H1 (cell line): ENCODE data around the gene PRR27. TPM values are rescaled to one million over a fixed set of nuclear protein-coding genes. Genes with fewer than 3 reads are reported as not detected.

ENCODE experiments used
- CTCF ChIA-PET: fragments of 300-600 bp; sonication (Branson Sonifier 250); formaldehyde crosslinking; loops from one replicate; lab custom pipeline; 2021; ENCODE audit not compliant: partially characterized antibody; lab: Charles Lee
- POLR2A ChIA-PET: fragments of 300-600 bp; sonication (Branson Sonifier 250); formaldehyde crosslinking; loops from one replicate; lab custom pipeline; 2021; ENCODE audit warnings: inconsistent platforms; ENCODE audit not compliant: partially characterized antibody; lab: Charles Lee
- DNase-seq, 2 experiments: peaks; one replicate each; pipeline versions ENCODE4 v3.0.0 to v3.0.0-alpha.2; 2010 to 2022; ENCODE audit warnings: low spot score in 2 of 2, low read depth in 1 of 2, mixed read lengths in 1 of 2
- FAIRE-seq: peaks from 2 replicates; lab custom pipeline; 2011; peaks lifted over from hg19 to GRCh38; lab: Jason Lieb, UNC
- H2AFZ ChIP-seq: 2 replicates; pipeline ENCODE4 v1.8.1; 2012; ENCODE audit warnings: low read length, inconsistent platforms
- H2AK5ac ChIP-seq: 2 replicates; pipeline ENCODE4 v1.6.1; 2013; ENCODE audit warnings: low read depth, low read length
- H2BK120ac ChIP-seq: replicated peaks from 2 replicates; pipeline ENCODE3; 2013; ENCODE audit warnings: low read depth, low read length, inconsistent platforms
- H2BK12ac ChIP-seq: 2 replicates; pipeline ENCODE4 v1.6.1; 2013; ENCODE audit warnings: low read depth, low read length
- H2BK15ac ChIP-seq: 2 replicates; pipeline ENCODE4 v1.6.1; 2013; ENCODE audit warnings: low read length
- H2BK20ac ChIP-seq: 2 replicates; pipeline ENCODE4 v1.6.1; 2013; ENCODE audit warnings: low read length
- H2BK5ac ChIP-seq: 2 replicates; pipeline ENCODE4 v1.6.1; 2013; ENCODE audit warnings: low read depth, low read length
- H3K14ac ChIP-seq: 2 replicates; pipeline ENCODE4 v1.6.1; 2013; ENCODE audit warnings: inconsistent platforms; ENCODE audit not compliant: insufficient read length
- H3K18ac ChIP-seq: 2 replicates; pipeline ENCODE4 v1.6.1; 2013; ENCODE audit warnings: low read length; ENCODE audit errors: extremely low read depth
- H3K23ac ChIP-seq: 2 replicates; pipeline ENCODE4 v1.6.1; 2013; ENCODE audit warnings: inconsistent platforms; ENCODE audit not compliant: insufficient read length
- H3K23me2 ChIP-seq: 2 replicates; pipeline ENCODE4 v1.6.1; 2013; ENCODE audit warnings: low read depth, low read length
- H3K27ac ChIP-seq: 2 replicates; pipeline ENCODE4 v1.6.1; 2011; ENCODE audit warnings: low read depth, low read length, inconsistent platforms
- H3K27me3 ChIP-seq, 4 experiments: replicated peaks in 1 of 4; 1 replicate in 1 of 4; 2 replicates in 3 of 4; pipeline versions ENCODE4 v1.6.1 to v1.8.1; 2011 to 2013; ENCODE audit warnings: low read length in 3 of 4, mild to moderate bottlenecking in 3 of 4, inconsistent platforms in 2 of 4, mixed read lengths in 2 of 4, moderate library complexity in 1 of 4; ENCODE audit not compliant: control insufficient read depth in 3 of 4, insufficient read depth in 3 of 4; ENCODE audit errors: extremely low read depth in 1 of 4
- H3K36me3 ChIP-seq, 4 experiments: 2 replicates each; pipeline versions ENCODE4 v1.6.1 to v1.8.1; 2011 to 2013; ENCODE audit warnings: mild to moderate bottlenecking in 4 of 4, low read length in 3 of 4, moderate library complexity in 2 of 4, control low read depth in 1 of 4, inconsistent platforms in 1 of 4; ENCODE audit not compliant: insufficient read depth in 4 of 4, control insufficient read depth in 2 of 4
- H3K4ac ChIP-seq: replicated peaks from 2 replicates; pipeline ENCODE3; 2013; ENCODE audit warnings: low read length, low read depth, mixed read lengths, inconsistent platforms; ENCODE audit not compliant: insufficient read length
- H3K4me1 ChIP-seq, 4 experiments: replicated peaks in 1 of 4; 1 replicate in 1 of 4; 2 replicates in 3 of 4; pipeline versions ENCODE4 v1.6.1 to v1.8.1; 2011 to 2013; ENCODE audit warnings: low read length in 3 of 4, inconsistent platforms in 2 of 4, mixed read lengths in 1 of 4; ENCODE audit not compliant: insufficient read depth in 4 of 4, control insufficient read depth in 3 of 4
- H3K4me2 ChIP-seq, 2 experiments: 2 replicates each; pipeline versions ENCODE4 v1.6.1 to v1.8.1; 2011 to 2013; ENCODE audit warnings: low read depth in 2 of 2, low read length in 2 of 2, control low read depth in 1 of 2, inconsistent platforms in 1 of 2, mild to moderate bottlenecking in 1 of 2; ENCODE audit not compliant: insufficient read depth in 1 of 2
- H3K4me3 ChIP-seq, 4 experiments: fragments of 200-600, 300-600 bp in 1 of 4; sonication (generic), shearing (Covaris generic), sonication (Bioruptor Twin) in 1 of 4; 2 replicates each; pipeline versions ENCODE4 v1.5.1 to v1.8.1; 2011 to 2016; ENCODE audit warnings: low read length in 4 of 4, low read depth in 3 of 4, control low read depth in 2 of 4, inconsistent platforms in 2 of 4, mild to moderate bottlenecking in 2 of 4, mixed read lengths in 1 of 4, moderate library complexity in 1 of 4; ENCODE audit not compliant: insufficient read depth in 2 of 4; ENCODE audit errors: extremely low read depth in 1 of 4
- H3K56ac ChIP-seq: replicated peaks from 2 replicates; pipeline ENCODE3; 2013; ENCODE audit warnings: low read depth, mild to moderate bottlenecking, mixed read lengths, low read length, inconsistent platforms; ENCODE audit not compliant: insufficient read length
- H3K79me1 ChIP-seq: 2 replicates; pipeline ENCODE4 v1.6.1; 2013; ENCODE audit warnings: low read depth, low read length, control low read depth
- H3K79me2 ChIP-seq, 2 experiments: 2 replicates each; pipeline versions ENCODE4 v1.6.1 to v1.8.1; 2012 to 2013; ENCODE audit warnings: low read length in 2 of 2, mild to moderate bottlenecking in 2 of 2, inconsistent platforms in 1 of 2; ENCODE audit not compliant: insufficient read depth in 2 of 2, control insufficient read depth in 1 of 2
- H3K9ac ChIP-seq, 4 experiments: replicated peaks in 1 of 4; 1 replicate in 1 of 4; 2 replicates in 3 of 4; pipeline versions ENCODE4 v1.6.1 to v1.8.1; 2011 to 2013; ENCODE audit warnings: low read depth in 3 of 4, low read length in 3 of 4, control low read depth in 2 of 4, mild to moderate bottlenecking in 2 of 4, moderate library complexity in 2 of 4, inconsistent platforms in 1 of 4; ENCODE audit errors: extremely low read depth in 1 of 4
- H3K9me3 ChIP-seq, 2 experiments: 2 replicates each; pipeline versions ENCODE4 v1.6.1 to v1.8.1; 2012 to 2013; ENCODE audit warnings: mild to moderate bottlenecking in 2 of 2, moderate library complexity in 2 of 2, control low read depth in 1 of 2, inconsistent platforms in 1 of 2, low read depth in 1 of 2, low read length in 1 of 2, mixed read lengths in 1 of 2; ENCODE audit not compliant: insufficient read depth in 2 of 2
- H4K20me1 ChIP-seq, 2 experiments: replicated peaks in 1 of 2; 2 replicates each; pipeline versions ENCODE3 to v1.8.1; 2011 to 2013; ENCODE audit warnings: inconsistent platforms in 2 of 2, low read length in 2 of 2, mild to moderate bottlenecking in 1 of 2; ENCODE audit not compliant: insufficient read depth in 2 of 2, control insufficient read depth in 1 of 2
- H4K5ac ChIP-seq: 2 replicates; pipeline ENCODE4 v1.6.1; 2013; ENCODE audit warnings: low read length, low read depth, mixed read lengths, inconsistent platforms; ENCODE audit not compliant: insufficient read length
- H4K8ac ChIP-seq: 2 replicates; pipeline ENCODE4 v1.8.0; 2013; ENCODE audit warnings: mild to moderate bottlenecking, moderate library complexity, low read length, inconsistent platforms; ENCODE audit not compliant: insufficient read depth; ENCODE audit errors: extremely low read depth
- H4K91ac ChIP-seq: replicated peaks from 2 replicates; pipeline ENCODE3; 2013; ENCODE audit warnings: low read length, mixed read lengths, inconsistent platforms; ENCODE audit not compliant: insufficient read length
- CEBPB ChIP-seq: IDR thresholded peaks from 2 replicates; pipeline ENCODE4 v1.6.1; 2012; ENCODE audit warnings: low read depth, low read length
- WGBS, 2 experiments: shearing (Covaris generic) in 1 of 2; methylation state at CpG; one replicate each; pipeline versions ENCODE4 v1.1.6 to v1.1.7; 2013 to 2015; ENCODE audit warnings: low lambda C conversion rate in 2 of 2, mixed read lengths in 2 of 2, inconsistent platforms in 1 of 2, low coverage in 1 of 2, missing lambda C conversion rate in 1 of 2; ENCODE audit not compliant: insufficient replicate concordance in 2 of 2, insufficient coverage in 1 of 2, insufficient read length in 1 of 2; ENCODE audit errors: extremely low coverage in 1 of 2, missing lambda C conversion rate in 1 of 2; 5-methylcytosine and 5-hydroxymethylcytosine counted together
- polyA plus RNA-seq, 7 experiments: library from polyadenylated mRNA; depleted of rRNA in 3 of 7; stranded (reverse) in 5 of 7; unstranded in 2 of 7; fragments of >200 nt in 5 of 7; fragments of 200-250 nt in 2 of 7; gene quantifications; 1 replicate in 5 of 7; 2 replicates in 1 of 7; 4 replicates in 1 of 7; pipeline versions ENCODE4 v1.2.1 to v1.2.3, GENCODE V29; 2011 to 2013; ENCODE audit warnings: missing spikeins in 2 of 7, mixed read lengths in 2 of 7
- total RNA-seq: library from RNA; stranded (reverse); fragmentation: NEBNext Ultra II Directional; extraction: Animal tissue kit (Norgen Biotek cat#: 25700); gene quantifications from 2 replicates; pipeline ENCODE4 v1.2.1, GENCODE V29; 2021
- TF ChIP-seq, protein P1 (sequence below): IDR thresholded peaks from 2 replicates; pipeline ENCODE4 v1.6.1; 2012; ENCODE audit warnings: inconsistent platforms

Gene PRR27
- total and polyA plus RNA-seq, 2 of the 8 experiments (the other 6 are each of a cell fraction or from before 2014, with no cell fraction given) = not detected

DNA sequence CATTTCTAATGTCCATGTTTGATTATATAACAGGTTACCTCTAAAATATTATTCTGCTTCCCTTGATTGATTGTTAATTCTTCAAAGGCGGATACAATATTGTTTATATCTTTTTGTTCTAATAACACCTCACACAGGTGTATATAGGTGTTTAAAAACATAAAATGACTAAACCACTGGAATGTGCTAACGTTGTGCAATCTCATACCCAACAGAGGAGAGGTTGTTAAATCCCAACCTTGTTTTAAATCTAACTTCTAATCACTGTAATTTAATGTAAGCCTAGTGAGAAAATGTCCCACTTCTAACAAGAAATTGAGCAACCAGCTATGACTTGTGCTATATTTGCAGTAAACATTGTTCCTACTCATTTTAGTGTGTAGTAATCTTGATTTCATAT, 42.8 kb downstream of the PRR27 start:
- 92% methylated on average over 2 of the region's 2 CpGs; no CpG with 5 or more reads in 1 of the 2 experiments for WGBS, 2 experiments
- POLR2A ChIA-PET = no interaction called here

More for the DNA sequence above, 42.8 kb downstream of the PRR27 start:
- Histone ChIP-seq H3K4me1 (no peaks in the 10 kb centered on the region), H3K27me3 (no peaks in the 10 kb centered on the region), H3K9me3 (no peaks in the 10 kb centered on the region), H4K20me1 (no peaks in the 10 kb centered on the region), H3K79me2 (no peaks in the 10 kb centered on the region), H2AFZ (no peak overlapping the region), H3K4me2 (no peak overlapping the region), H4K91ac (no peak overlapping the region), H2BK15ac (no peak overlapping the region), H2AK5ac (no peak overlapping the region), H3K36me3 (no peaks in the 10 kb centered on the region), H3K14ac (no peak overlapping the region), H4K8ac (no peak overlapping the region), H3K4me3 (no peak overlapping the region), H2BK120ac (no peak overlapping the region), H2BK5ac (no peak overlapping the region), H2BK12ac (no peak overlapping the region), H3K27ac (no peak overlapping the region), H3K56ac (no peak overlapping the region), H3K79me1 (no peaks in the 10 kb centered on the region), H2BK20ac (no peak overlapping the region), H3K23ac (no peak overlapping the region), H4K5ac (no peak overlapping the region), H3K9ac (no peak overlapping the region), H3K23me2 (no peaks in the 10 kb centered on the region), H3K18ac (no peak overlapping the region), H3K4ac (no peak overlapping the region)
- TF ChIP-seq CEBPB = peak; percentile 22; the same call in 1 of the 2 replicates
- TF ChIP-seq, protein P1, sequence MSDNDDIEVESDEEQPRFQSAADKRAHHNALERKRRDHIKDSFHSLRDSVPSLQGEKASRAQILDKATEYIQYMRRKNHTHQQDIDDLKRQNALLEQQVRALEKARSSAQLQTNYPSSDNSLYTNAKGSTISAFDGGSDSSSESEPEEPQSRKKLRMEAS = no peak
- CTCF ChIA-PET = interaction anchor here (0.9 to 2.6 kb wide), 4 partner anchors 13 to 303 kb away, joined by 3 to 12 read pairs (median 8); no protein-coding TSS in a partner anchor
- DNase-seq = no peak
- no peak for FAIRE-seq
